ENCODE data around the gene MRPL36. TPM values are rescaled to one million over a fixed set of nuclear protein-coding genes. Genes with fewer than 3 reads are reported as not detected.

Gene MRPL36
- total and polyA plus RNA-seq, 2 experiments from 2014 or later, result 47.5 to 149 TPM

DNA sequence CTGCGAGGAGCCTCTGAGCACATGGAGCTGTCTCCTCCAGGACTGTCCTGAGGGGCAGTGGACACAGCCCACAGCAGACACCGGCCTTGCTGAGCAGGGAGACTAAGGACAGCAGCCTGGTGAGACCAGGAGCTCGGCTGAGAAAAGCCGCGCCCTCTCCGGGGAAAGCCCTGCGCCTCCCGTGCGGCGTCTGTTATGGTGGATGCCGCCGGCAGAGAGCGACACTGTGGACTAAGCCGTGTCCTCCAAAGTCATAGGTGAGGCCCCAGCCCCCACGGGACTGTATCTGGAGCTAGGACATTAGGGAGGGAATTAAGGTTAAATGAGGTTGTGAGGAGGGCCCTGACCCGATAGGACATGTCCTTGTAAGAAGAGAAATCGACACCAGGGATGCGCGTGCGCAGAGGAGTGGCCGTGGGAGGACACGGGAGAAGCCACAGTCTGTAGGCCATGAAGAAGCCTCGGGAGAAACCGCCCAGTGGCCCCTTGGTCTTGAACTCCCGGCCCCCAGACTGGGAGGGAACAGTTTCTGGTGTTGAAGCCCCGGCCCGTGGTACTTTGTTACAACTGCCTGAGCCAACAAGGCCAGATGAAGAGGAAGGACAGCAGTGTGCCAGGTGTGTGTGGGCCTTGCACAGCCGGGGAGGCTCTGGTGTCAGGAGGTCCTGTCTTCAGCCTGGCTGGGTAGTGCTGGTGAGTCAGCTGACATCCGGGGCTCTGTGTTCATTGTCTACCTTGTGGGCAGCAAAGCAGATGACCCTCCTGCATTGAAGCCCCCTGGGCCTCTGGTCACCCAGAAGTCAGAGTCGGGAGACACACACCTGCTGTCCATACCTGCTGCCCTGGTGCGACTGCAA, 22.1 kb downstream of the MRPL36 start (continued):
- TF ChIP-seq POLR2AphosphoS5 (IDR thresholded peaks at IDR 0.05; ENCODE audit: low read depth), result no peak
- TF ChIP-seq EZH2 (IDR thresholded peaks at IDR 0.05; ENCODE audit: low read depth, unreplicated experiment), result no peak
- TF ChIP-seq ETS1 (IDR thresholded peaks at IDR 0.05), result no peak
- no peak for TF ChIP-seq STAT1 (IDR thresholded peaks at IDR 0.05; ENCODE audit: unreplicated experiment)
- no peak for TF ChIP-seq NANOG (IDR thresholded peaks at IDR 0.05; ENCODE audit: borderline replicate concordance)
- no peak for TF ChIP-seq JUNB (IDR thresholded peaks at IDR 0.05; ENCODE audit: unreplicated experiment)
- no peak for TF ChIP-seq ZNF114 (CRISPR knock-in tag; IDR thresholded peaks at IDR 0.05)

GRCh38 chr5:1776831-1777230, 22.8 kb downstream of the MRPL36 start:
- DNase-seq (ENCODE audit: low spot score) (no peak), ATAC-seq (no peak)
- no peak overlapping the region for H3K27ac ChIP-seq (ENCODE audit: low read depth)
- no peaks in the 10 kb centered on the region for H3K36me3 ChIP-seq (ENCODE audit: insufficient read depth)
- Mint-ChIP-seq H3K9me3 (no peaks in the 10 kb centered on the region; the same call in 2 of the 3 replicates), H3K4me3 (no peak overlapping the region), H3K36me3 (ENCODE audit: low read depth) (no peaks in the 10 kb centered on the region), H3K27ac (no peak overlapping the region), H3K4me1 (no peaks in the 10 kb centered on the region), H3K27me3 (ENCODE audit: insufficient read depth, low read depth, poor library complexity) (peaks cover 8% of the 10 kb centered on the region)
- H3K4me2 ChIP-seq, result no peak overlapping the region
- H3F3A ChIP-seq (replicated peaks; ENCODE audit: low read depth), result no peaks in the 10 kb centered on the region
- H3K79me2 ChIP-seq (replicated peaks; ENCODE audit: insufficient read depth), result no peaks in the 10 kb centered on the region
- H3K4me1 ChIP-seq (ENCODE audit: insufficient read depth), result no peaks in the 10 kb centered on the region
- H3K9me2 ChIP-seq (ENCODE audit: insufficient read depth), result no peaks in the 10 kb centered on the region
- H3K4me3 ChIP-seq, result no peak overlapping the region
- no peaks in the 10 kb centered on the region for H3K27me3 ChIP-seq (ENCODE audit: insufficient read depth)
- H2AFZ ChIP-seq, result no peak overlapping the region
- H4K20me1 ChIP-seq (replicated peaks; ENCODE audit: insufficient read depth), result no peaks in the 10 kb centered on the region
- TF ChIP-seq, protein P1, sequence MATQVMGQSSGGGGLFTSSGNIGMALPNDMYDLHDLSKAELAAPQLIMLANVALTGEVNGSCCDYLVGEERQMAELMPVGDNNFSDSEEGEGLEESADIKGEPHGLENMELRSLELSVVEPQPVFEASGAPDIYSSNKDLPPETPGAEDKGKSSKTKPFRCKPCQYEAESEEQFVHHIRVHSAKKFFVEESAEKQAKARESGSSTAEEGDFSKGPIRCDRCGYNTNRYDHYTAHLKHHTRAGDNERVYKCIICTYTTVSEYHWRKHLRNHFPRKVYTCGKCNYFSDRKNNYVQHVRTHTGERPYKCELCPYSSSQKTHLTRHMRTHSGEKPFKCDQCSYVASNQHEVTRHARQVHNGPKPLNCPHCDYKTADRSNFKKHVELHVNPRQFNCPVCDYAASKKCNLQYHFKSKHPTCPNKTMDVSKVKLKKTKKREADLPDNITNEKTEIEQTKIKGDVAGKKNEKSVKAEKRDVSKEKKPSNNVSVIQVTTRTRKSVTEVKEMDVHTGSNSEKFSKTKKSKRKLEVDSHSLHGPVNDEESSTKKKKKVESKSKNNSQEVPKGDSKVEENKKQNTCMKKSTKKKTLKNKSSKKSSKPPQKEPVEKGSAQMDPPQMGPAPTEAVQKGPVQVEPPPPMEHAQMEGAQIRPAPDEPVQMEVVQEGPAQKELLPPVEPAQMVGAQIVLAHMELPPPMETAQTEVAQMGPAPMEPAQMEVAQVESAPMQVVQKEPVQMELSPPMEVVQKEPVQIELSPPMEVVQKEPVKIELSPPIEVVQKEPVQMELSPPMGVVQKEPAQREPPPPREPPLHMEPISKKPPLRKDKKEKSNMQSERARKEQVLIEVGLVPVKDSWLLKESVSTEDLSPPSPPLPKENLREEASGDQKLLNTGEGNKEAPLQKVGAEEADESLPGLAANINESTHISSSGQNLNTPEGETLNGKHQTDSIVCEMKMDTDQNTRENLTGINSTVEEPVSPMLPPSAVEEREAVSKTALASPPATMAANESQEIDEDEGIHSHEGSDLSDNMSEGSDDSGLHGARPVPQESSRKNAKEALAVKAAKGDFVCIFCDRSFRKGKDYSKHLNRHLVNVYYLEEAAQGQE (IDR thresholded peaks at IDR 0.05; ENCODE audit: unreplicated experiment), result no peak
- TF ChIP-seq EZH2 (IDR thresholded peaks at IDR 0.05; ENCODE audit: low read depth, unreplicated experiment) (no peak), JUNB (IDR thresholded peaks at IDR 0.05; ENCODE audit: unreplicated experiment) (no peak), EZH2phosphoT487 (IDR thresholded peaks at IDR 0.05; ENCODE audit: unreplicated experiment) (no peak), ZNF331 (CRISPR knock-in tag; IDR thresholded peaks at IDR 0.05; ENCODE audit: low read depth) (no peak), NANOG (IDR thresholded peaks at IDR 0.05; ENCODE audit: borderline replicate concordance) (no peak), ETS1 (IDR thresholded peaks at IDR 0.05) (no peak), STAT1 (IDR thresholded peaks at IDR 0.05; ENCODE audit: unreplicated experiment) (no peak), CREB1 (CRISPR knock-in tag; IDR thresholded peaks at IDR 0.05; ENCODE audit: low read depth) (no peak), ZNF114 (CRISPR knock-in tag; IDR thresholded peaks at IDR 0.05) (no peak)
- TF ChIP-seq, protein P2, sequence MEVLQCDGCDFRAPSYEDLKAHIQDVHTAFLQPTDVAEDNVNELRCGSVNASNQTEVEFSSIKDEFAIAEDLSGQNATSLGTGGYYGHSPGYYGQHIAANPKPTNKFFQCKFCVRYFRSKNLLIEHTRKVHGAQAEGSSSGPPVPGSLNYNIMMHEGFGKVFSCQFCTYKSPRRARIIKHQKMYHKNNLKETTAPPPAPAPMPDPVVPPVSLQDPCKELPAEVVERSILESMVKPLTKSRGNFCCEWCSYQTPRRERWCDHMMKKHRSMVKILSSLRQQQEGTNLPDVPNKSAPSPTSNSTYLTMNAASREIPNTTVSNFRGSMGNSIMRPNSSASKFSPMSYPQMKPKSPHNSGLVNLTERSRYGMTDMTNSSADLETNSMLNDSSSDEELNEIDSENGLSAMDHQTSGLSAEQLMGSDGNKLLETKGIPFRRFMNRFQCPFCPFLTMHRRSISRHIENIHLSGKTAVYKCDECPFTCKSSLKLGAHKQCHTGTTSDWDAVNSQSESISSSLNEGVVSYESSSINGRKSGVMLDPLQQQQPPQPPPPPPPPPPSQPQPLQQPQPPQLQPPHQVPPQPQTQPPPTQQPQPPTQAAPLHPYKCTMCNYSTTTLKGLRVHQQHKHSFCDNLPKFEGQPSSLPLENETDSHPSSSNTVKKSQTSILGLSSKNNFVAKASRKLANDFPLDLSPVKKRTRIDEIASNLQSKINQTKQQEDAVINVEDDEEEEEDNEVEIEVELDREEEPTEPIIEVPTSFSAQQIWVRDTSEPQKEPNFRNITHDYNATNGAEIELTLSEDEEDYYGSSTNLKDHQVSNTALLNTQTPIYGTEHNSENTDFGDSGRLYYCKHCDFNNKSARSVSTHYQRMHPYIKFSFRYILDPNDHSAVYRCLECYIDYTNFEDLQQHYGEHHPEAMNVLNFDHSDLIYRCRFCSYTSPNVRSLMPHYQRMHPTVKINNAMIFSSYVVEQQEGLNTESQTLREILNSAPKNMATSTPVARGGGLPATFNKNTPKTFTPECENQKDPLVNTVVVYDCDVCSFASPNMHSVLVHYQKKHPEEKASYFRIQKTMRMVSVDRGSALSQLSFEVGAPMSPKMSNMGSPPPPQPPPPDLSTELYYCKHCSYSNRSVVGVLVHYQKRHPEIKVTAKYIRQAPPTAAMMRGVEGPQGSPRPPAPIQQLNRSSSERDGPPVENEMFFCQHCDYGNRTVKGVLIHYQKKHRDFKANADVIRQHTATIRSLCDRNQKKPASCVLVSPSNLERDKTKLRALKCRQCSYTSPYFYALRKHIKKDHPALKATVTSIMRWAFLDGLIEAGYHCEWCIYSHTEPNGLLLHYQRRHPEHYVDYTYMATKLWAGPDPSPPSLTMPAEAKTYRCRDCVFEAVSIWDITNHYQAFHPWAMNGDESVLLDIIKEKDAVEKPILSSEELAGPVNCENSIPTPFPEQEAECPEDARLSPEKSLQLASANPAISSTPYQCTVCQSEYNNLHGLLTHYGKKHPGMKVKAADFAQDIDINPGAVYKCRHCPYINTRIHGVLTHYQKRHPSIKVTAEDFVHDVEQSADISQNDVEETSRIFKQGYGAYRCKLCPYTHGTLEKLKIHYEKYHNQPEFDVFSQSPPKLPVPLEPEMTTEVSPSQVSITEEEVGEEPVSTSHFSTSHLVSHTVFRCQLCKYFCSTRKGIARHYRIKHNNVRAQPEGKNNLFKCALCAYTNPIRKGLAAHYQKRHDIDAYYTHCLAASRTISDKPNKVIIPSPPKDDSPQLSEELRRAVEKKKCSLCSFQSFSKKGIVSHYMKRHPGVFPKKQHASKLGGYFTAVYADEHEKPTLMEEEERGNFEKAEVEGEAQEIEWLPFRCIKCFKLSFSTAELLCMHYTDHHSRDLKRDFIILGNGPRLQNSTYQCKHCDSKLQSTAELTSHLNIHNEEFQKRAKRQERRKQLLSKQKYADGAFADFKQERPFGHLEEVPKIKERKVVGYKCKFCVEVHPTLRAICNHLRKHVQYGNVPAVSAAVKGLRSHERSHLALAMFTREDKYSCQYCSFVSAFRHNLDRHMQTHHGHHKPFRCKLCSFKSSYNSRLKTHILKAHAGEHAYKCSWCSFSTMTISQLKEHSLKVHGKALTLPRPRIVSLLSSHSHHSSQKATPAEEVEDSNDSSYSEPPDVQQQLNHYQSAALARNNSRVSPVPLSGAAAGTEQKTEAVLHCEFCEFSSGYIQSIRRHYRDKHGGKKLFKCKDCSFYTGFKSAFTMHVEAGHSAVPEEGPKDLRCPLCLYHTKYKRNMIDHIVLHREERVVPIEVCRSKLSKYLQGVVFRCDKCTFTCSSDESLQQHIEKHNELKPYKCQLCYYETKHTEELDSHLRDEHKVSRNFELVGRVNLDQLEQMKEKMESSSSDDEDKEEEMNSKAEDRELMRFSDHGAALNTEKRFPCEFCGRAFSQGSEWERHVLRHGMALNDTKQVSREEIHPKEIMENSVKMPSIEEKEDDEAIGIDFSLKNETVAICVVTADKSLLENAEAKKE (CRISPR knock-in tag; IDR thresholded peaks at IDR 0.05), result no peak

All from GM23338 (cell line).